ENCODE measurements around the gene ELAVL4. TPM values are rescaled to one million over a fixed set of nuclear protein-coding genes. Genes with fewer than 3 reads are reported as not detected.

The ELAVL4 gene
- total RNA-seq, 1 donor from 2014 or later: 91.4 TPM

Other genes starting within 250 kb of the ELAVL4 start
- gene AGBL4, start 85.0 kb upstream of the ELAVL4 start, total RNA-seq: 3.4 TPM

Measured in occipital lobe (tissue), 1 donor.